ENCODE results near the gene FCRL3.

- TF ChIP-seq CTCF (IDR thresholded peaks at IDR 0.05; ENCODE audit: low read depth, low read length): no peak
- TF ChIP-seq EZH2phosphoT487 (IDR thresholded peaks at IDR 0.05; ENCODE audit: low read depth): no peak
Measured at GRCh38 chr1:157641177-157641576, 59.4 kb downstream of the FCRL3 start.

All from OCI-LY3 (cell line).